ENCODE data around the gene DNAJB1. TPM values are rescaled to one million over a fixed set of nuclear protein-coding genes. Genes with fewer than 3 reads are reported as not detected.

The DNAJB1 gene
- total RNA-seq, 2 experiments from 2014 or later, result 110 to 112 TPM

DNA sequence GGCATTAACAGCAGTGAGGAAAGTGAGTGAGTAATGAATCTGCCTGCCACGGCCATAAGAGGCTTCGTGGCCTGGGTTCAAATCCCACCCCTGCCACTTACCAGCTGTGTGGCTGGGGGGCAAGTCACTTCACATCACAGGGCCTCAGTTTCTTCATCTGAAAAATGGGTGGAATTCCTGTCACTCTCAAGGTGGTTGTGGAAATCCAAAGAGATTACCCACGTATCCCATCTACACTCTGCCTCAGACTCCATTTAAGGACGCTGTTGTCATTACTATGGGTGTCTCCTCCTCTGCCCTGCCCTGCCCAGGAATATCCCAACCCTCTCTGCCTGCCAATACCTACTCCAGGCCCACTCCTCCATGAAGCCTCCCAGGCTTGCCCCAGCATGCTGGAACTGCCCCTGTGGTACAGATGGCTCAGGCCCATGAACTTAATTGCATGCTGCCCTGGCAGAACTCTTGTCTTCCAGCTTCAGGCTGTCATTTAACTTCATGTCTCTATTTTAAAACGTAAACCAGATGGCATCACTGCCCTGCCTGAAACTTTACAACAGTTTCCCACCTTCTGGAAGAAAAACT is 25.4 kb downstream of the DNAJB1 start:
- Mint-ChIP-seq H3K4me3 (no peak overlapping the region), H3K27ac (no peak overlapping the region), H3K4me1 (ENCODE audit: low read depth) (peaks cover 35% of the 10 kb centered on the region), H3K36me3 (ENCODE audit: low read depth) (peaks cover 19% of the 10 kb centered on the region), H3K9me3 (ENCODE audit: insufficient read depth) (no peaks in the 10 kb centered on the region), H3K27me3 (ENCODE audit: low read depth) (peaks cover 2% of the 10 kb centered on the region)
- ChIA-PET CTCF (interaction anchor here (1.0 kb wide), 1 partner anchor 12 kb away, joined by 3 read pairs; no protein-coding TSS in a partner anchor), POLR2A (interaction anchor here (0.6 to 1.2 kb wide), 2 partner anchors 35 to 190 kb away, joined by 3 to 4 read pairs; no protein-coding TSS in a partner anchor)
- DNase-seq (no peak), ATAC-seq (no peak)

DNA sequence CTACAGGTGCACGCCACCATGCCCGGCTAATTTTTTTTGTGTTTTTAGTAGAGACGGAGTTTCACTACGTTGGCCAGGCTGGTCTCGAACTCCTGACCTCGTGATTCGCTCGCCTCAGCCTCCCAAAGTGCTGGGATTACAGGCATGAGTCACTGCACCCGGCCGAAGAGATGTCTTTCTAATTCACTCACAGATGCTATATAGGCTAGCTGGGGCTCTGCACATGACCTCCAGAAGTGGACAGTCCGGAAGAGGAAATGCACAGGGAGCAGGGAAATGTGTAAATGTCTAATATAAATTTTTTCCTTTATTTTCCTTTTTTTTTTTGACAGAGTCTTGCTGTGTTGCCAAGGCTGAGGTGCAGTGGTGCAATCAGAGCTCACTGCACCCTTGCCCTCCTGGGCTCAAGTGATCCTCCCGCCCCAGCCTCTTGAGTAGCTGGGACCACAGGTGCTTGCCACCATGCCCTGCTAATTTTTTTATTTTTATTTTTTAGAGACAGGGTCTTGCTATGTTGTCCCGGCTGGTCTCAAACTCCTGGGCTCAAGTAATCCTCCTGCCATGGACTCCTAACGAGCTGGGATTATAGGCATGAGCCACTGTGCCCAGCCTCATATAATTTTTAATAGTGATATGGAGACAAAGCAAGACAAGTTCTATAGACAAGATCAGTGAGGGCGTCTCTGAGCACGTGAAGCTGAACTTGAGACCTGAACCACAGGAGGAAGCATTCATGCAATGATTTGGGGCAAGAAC is 30.6 kb downstream of the DNAJB1 start:
- CTCF ChIA-PET, result interaction anchor here (1.1 to 3.2 kb wide), 6 partner anchors 7 to 351 kb away, joined by 3 to 13 read pairs (median 4); partner anchors contain the start of genes ASF1B and PTGER1
- no peak overlapping the region for H3K27ac Mint-ChIP-seq
- no peaks in the 10 kb centered on the region for H3K27me3 Mint-ChIP-seq (ENCODE audit: low read depth)
- ATAC-seq (no peak), DNase-seq (no peak)
- peaks cover 15% of the 10 kb centered on the region for H3K36me3 Mint-ChIP-seq (ENCODE audit: low read depth)
- H3K4me3 Mint-ChIP-seq, result no peak overlapping the region
- H3K4me1 Mint-ChIP-seq (ENCODE audit: low read depth), result peaks cover 11% of the 10 kb centered on the region
- POLR2A ChIA-PET, result interaction anchor here (0.7 kb wide), 1 partner anchor 64 kb away, joined by 4 read pairs; no protein-coding TSS in a partner anchor
- H3K9me3 Mint-ChIP-seq (ENCODE audit: insufficient read depth), result no peaks in the 10 kb centered on the region

DNA sequence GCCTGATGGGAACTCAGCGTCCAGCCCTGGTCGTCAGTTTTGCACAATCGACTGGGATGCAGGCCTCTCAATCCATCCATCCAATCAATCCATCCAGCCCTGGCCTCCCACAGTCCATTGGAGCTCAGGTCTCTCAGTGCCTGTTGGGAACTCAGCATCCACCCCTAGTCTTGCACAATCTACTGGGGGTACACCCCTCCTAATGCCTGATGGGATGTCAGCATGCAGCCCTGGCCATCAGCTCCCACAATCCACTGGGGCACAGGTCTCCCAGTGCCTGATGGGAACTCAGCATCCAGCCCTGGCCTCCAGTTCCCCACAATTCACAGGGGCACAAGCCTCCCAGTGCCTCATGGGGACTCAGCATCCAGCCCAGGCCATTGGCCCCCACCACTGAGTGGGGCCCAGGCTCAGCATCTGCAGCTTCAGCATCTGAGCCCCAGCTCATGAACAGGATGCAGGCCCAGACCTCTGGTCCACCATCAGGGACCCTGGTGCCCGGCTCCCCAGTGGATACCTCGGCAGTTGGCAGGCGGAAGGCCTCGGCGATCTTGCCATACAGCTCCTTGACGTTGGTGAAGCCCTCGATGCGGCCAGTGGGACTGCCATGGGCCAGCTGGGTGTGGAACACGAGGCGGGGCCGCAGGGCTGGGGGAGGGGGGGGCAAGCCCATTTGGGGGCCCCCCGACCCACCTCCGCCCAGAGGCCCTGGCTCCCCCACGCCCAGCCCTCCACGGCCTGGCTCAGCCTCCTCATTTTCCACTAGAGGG is 35.8 kb downstream of the DNAJB1 start:
- no peak overlapping the region for H3K27ac Mint-ChIP-seq
- no peak for DNase-seq
- H3K9me3 Mint-ChIP-seq (ENCODE audit: insufficient read depth), result no peaks in the 10 kb centered on the region
- ChIA-PET POLR2A (interaction anchor here (0.6 to 1.0 kb wide), 2 partner anchors 71 to 100 kb away, joined by 3 read pairs; no protein-coding TSS in a partner anchor), CTCF (interaction anchor here (1.2 to 6.3 kb wide), 4 partner anchors 10 to 51 kb away, joined by 4 to 30 read pairs (median 18); partner anchors contain the start of gene PKN1)
- no peak for ATAC-seq
- H3K4me3 Mint-ChIP-seq, result no peak overlapping the region
- no peaks in the 10 kb centered on the region for H3K27me3 Mint-ChIP-seq (ENCODE audit: low read depth)
- peaks cover 11% of the 10 kb centered on the region for H3K4me1 Mint-ChIP-seq (ENCODE audit: low read depth)
- peaks cover 2% of the 10 kb centered on the region for H3K36me3 Mint-ChIP-seq (ENCODE audit: low read depth)

DNA sequence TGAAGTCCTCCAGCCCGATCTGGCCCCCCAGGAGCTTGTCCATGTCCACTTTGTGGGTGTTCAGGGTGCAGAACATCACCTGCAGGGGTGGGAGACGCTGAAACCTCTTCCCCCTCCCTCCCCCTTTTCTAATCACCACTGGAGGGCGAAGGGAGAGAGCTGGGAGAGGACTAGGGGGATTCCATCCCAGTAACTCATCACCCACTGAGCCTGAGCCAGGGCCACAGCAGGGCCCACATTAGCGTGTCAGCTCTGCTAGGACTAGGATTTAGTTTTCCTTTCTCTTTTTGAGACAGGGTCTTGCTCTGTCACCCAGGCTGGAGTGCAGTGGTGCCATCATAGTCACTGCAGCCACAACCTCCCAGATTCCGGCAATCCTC is 37.5 kb downstream of the DNAJB1 start:
- no peak overlapping the region for H3K4me3 Mint-ChIP-seq
- ChIA-PET CTCF (interaction anchor here (0.6 to 6.3 kb wide), 33 partner anchors 8 to 343 kb away, joined by 3 to 30 read pairs (median 5); partner anchors contain the start of genes ADGRE5, ASF1B, GIPC1 and PKN1), POLR2A (interaction anchor here (0.6 to 1.8 kb wide), 3 partner anchors 18 to 344 kb away, joined by 3 to 5 read pairs (median 5); partner anchors contain the start of gene ASF1B)
- peaks cover 2% of the 10 kb centered on the region for H3K36me3 Mint-ChIP-seq (ENCODE audit: low read depth)
- no peak overlapping the region for H3K27ac Mint-ChIP-seq
- H3K4me1 Mint-ChIP-seq (ENCODE audit: low read depth), result peaks cover 10% of the 10 kb centered on the region
- ATAC-seq (no peak), DNase-seq (no peak)
- H3K27me3 Mint-ChIP-seq (ENCODE audit: low read depth), result no peaks in the 10 kb centered on the region
- no peaks in the 10 kb centered on the region for H3K9me3 Mint-ChIP-seq (ENCODE audit: insufficient read depth)

DNA sequence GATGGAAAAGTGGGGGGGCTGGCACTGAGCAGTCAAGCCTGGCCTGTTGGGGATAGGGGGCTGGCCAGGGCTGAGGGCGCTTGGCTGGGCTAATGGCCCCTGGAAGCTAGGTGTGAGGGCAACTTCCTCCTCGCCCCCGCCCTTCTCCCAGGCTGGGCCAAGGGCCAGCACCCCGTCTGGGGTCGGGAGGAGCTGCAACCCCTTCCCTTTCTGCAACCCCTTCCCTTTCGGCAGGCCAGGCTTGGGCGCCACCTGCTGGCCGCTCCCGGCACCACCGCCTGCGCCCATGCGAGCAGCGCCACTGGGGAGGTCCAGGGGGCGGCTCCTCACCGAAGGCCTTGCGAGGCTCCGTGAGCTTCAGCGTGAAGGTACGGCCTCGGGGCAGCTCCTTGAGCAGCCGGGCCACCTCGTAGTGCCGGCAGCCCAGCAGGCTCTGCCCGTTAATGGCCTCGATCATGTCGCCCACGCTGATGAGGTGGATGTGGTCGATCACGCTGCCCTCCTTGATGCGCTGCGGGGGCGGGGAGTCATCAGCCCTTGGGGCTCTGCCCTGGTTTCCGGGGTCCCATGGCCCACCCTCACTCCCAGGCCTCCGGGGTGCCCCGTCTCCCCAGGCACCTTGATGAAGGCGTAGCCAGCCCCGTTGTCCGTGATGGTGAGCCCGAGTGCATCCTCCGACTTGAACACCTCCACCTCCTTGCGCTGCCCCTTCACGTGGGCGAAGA is 38.1 kb downstream of the DNAJB1 start:
- peaks cover 2% of the 10 kb centered on the region for H3K36me3 Mint-ChIP-seq (ENCODE audit: low read depth)
- ATAC-seq, result peak; percentile 70
- peaks cover 16% of the 10 kb centered on the region for H3K4me1 Mint-ChIP-seq (ENCODE audit: low read depth)
- H3K27ac Mint-ChIP-seq, result no peak overlapping the region
- H3K4me3 Mint-ChIP-seq, result no peak overlapping the region
- CTCF ChIA-PET, result interaction anchor here (0.6 to 6.3 kb wide), 32 partner anchors 7 to 343 kb away, joined by 3 to 30 read pairs (median 6); partner anchors contain the start of genes ADGRE5, ASF1B, GIPC1 and PKN1
- POLR2A ChIA-PET, result interaction anchor here (0.6 to 1.8 kb wide), 3 partner anchors 19 to 344 kb away, joined by 3 to 5 read pairs (median 5); partner anchors contain the start of gene ASF1B
- H3K9me3 Mint-ChIP-seq (ENCODE audit: insufficient read depth), result no peaks in the 10 kb centered on the region
- DNase-seq, result peak; percentile 74
- no peaks in the 10 kb centered on the region for H3K27me3 Mint-ChIP-seq (ENCODE audit: low read depth)

DNA sequence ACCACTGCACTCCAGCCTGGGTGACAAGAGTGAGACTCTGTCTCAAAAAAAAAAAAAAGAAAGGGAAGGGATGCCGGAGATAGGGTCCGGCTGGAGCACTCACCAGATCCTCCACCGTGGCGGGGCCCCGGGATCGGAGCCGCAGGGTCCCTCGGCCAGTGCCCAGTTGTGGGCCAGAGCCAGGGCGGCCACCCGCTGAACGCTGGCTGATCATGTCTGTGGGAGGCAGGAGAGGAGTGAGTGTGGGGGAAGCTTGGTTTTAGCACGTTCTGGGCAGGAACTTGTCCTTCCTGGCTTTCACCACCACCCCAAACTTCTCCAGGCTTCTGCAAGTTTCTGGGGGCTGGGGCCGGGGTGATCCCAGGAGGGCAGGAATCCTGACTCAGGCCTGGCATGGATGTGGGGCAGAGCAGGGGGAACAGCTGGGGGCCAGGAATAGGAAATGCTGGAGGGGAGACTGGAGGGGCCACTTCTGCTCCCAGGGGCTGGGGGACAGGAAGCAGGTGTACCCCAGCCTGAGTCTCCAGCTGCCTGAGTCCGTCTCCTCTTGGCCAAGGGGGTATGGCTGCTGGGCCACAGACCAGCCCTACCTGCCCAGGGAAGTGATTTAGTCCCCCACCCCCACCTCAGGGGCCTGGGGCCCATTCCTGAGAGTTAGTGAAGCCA is 38.8 kb downstream of the DNAJB1 start:
- Mint-ChIP-seq H3K4me1 (ENCODE audit: low read depth) (peaks cover 23% of the 10 kb centered on the region), H3K27ac (no peak overlapping the region), H3K36me3 (ENCODE audit: low read depth) (peaks cover 2% of the 10 kb centered on the region), H3K9me3 (ENCODE audit: insufficient read depth) (no peaks in the 10 kb centered on the region), H3K27me3 (ENCODE audit: low read depth) (peaks cover 5% of the 10 kb centered on the region), H3K4me3 (no peak overlapping the region)
- no peak for ATAC-seq
- CTCF ChIA-PET, result interaction anchor here (0.7 to 6.3 kb wide), 24 partner anchors 10 to 342 kb away, joined by 3 to 30 read pairs (median 6); partner anchors contain the start of genes ADGRE5, ASF1B, GIPC1 and PKN1
- POLR2A ChIA-PET, result interaction anchor here (1.1 to 1.8 kb wide), 2 partner anchors 39 to 343 kb away, joined by 3 to 5 read pairs; partner anchors contain the start of gene ASF1B
- DNase-seq, result no peak

DNA sequence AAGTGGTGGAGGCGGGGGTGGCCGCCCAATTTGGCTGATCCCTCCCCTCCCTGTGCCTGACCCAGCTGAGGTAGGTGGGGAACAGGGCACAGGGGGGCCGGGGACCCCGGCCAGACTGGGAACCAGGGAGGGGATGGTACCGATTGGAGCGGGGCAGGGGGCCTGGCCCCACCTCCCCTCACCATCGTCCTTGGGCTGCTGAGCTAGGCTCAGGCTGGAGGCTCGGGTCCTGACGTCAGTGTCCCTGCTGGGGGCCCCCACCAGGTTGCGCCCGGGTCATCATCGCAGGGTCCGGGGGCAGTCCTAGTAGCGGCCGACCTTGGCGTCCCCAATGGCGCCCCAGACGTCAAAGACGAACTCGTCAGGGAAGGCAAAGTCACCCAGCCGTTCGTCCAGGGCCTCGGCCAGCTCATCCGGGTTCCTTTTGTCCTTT is 40.1 kb downstream of the DNAJB1 start:
- Mint-ChIP-seq H3K27me3 (ENCODE audit: low read depth) (peaks cover 10% of the 10 kb centered on the region), H3K4me3 (no peak overlapping the region), H3K36me3 (ENCODE audit: low read depth) (no peaks in the 10 kb centered on the region), H3K4me1 (ENCODE audit: low read depth) (peaks cover 27% of the 10 kb centered on the region), H3K9me3 (ENCODE audit: insufficient read depth) (no peaks in the 10 kb centered on the region), H3K27ac (no peak overlapping the region)
- DNase-seq (no peak), ATAC-seq (no peak)
- CTCF ChIA-PET, result interaction anchor here (1.2 to 4.5 kb wide), 5 partner anchors 8 to 341 kb away, joined by 3 to 30 read pairs (median 5); partner anchors contain the start of gene ASF1B
- POLR2A ChIA-PET, result interaction anchor here (1.1 kb wide), 1 partner anchor 40 kb away, joined by 3 read pairs; no protein-coding TSS in a partner anchor

DNA sequence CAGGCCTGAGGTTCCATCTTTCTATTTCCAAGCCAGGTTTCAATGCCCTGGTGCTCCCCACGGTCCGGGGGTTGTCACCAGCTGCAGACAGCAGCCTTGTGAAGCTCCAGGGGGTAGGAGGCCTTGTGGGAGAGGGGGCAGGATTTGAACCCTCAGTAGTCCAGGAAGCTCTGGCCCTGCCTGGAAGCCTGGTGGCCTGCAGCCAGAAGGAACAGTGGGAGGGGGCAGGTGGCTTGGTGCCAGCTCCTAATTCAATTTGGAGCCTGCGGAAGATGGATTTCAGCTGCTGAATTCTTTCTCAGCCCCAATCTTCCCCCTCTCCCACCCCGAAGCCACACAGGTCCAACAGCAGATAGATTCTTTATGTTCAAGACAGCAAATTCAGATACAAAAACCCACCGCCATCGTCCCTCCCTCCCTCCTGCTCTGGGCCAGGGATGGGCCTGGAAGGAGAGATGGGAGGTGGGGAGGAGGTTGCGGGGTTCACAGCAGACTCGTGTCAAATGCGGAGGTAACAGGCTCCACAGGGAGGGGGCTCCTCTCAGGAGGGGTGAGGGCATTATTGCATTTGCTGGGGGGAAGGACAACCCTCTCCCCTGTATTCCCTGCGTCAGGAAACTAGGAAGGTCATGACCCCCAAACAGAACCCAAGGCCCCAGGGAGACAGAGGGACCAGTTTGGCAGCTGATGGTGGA is 40.6 kb downstream of the DNAJB1 start:
- Mint-ChIP-seq H3K9me3 (ENCODE audit: insufficient read depth) (no peaks in the 10 kb centered on the region), H3K27me3 (ENCODE audit: low read depth) (peaks cover 16% of the 10 kb centered on the region), H3K36me3 (ENCODE audit: low read depth) (peaks cover 2% of the 10 kb centered on the region), H3K4me1 (ENCODE audit: low read depth) (peaks cover 33% of the 10 kb centered on the region), H3K27ac (no peak overlapping the region), H3K4me3 (no peak overlapping the region)
- CTCF ChIA-PET, result interaction anchor here (1.2 to 4.5 kb wide), 5 partner anchors 8 to 340 kb away, joined by 3 to 30 read pairs (median 5); partner anchors contain the start of gene ASF1B
- POLR2A ChIA-PET, result no interaction called here
- no peak for DNase-seq
- ATAC-seq, result no peak

DNA sequence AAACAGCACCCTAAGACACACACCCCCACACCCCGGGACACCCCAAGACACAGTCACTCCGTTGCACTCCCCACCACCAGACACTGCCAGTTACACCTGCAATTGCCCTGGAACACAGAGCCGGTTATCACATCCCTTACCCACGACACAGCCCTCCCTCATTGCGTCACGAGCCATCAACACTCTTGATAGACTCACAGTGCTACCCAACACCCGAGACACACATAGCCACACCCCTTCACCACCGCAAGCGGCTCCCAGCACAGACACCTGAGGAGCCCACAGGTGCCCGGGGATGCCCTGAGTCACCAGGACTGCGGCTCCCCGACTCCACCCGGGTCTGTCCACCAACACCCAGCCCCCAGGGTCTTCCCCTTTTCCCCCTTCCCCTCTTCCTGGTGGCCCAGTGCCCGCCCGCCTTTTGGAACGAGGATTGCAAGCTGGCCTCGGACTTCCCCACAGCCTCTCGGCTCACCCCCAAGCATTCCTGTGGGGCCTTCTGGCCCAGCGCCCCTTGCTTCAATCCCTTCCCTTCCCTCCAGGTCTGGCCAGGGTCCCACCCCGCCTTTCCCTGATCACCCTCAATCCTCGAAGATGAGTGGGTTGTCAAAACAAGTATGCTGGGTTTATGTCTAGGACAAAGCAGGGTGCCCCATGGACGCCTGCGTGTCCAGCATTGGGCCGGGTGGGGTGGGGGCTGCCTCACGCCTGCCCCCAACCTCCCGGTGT is 41.4 kb downstream of the DNAJB1 start:
- Mint-ChIP-seq H3K4me3 (no peak overlapping the region), H3K27ac (peak overlapping the region; percentile 44), H3K36me3 (ENCODE audit: low read depth) (peaks cover 2% of the 10 kb centered on the region), H3K9me3 (ENCODE audit: insufficient read depth) (no peaks in the 10 kb centered on the region), H3K27me3 (ENCODE audit: low read depth) (peaks cover 16% of the 10 kb centered on the region), H3K4me1 (ENCODE audit: low read depth) (peaks cover 38% of the 10 kb centered on the region)
- no peak for DNase-seq
- ChIA-PET CTCF (interaction anchor here (1.2 kb wide), 1 partner anchor 9 kb away, joined by 3 read pairs; no protein-coding TSS in a partner anchor), POLR2A (no interaction called here)
- ATAC-seq, result no peak
